ENCODE data around the gene MEA1.

Gene MEA1

GRCh38 chr6:43059168-43060033 lies 45.7 kb upstream of the MEA1 start, which contains the start of the genes KLC4 and MRPL2:
TSS of gene KLC4 (plus strand) at chr6:43059631. CDS start at chr6:43061336, 1,705 bp downstream.
TSS of gene MRPL2 (minus strand) at chr6:43059434. CDS start at chr6:43059381, 53 bp downstream.
- Mint-ChIP-seq H3K4me3 (peak within 1 kb of the TSS; percentile 95), H3K9me3 (no peaks in the 10 kb centered on the region), H3K27ac (peak within 1 kb of the TSS; percentile 99), H3K27me3 (ENCODE audit: low read depth, poor library complexity) (no peaks in the 10 kb centered on the region), H3K36me3 (ENCODE audit: low read depth) (peaks cover 36% of the 10 kb centered on the region), H3K4me1 (peaks cover 35% of the 10 kb centered on the region)
- peak; percentile 96 for DNase-seq
- no peak for TF ChIP-seq CTCF (IDR thresholded peaks at IDR 0.05)

GRCh38 chr6:43058531-43058930 lies 44.8 kb upstream of the MEA1 start:
- Mint-ChIP-seq H3K36me3 (ENCODE audit: low read depth) (peaks cover 36% of the 10 kb centered on the region), H3K27ac (peak overlapping the region; percentile 99), H3K27me3 (ENCODE audit: low read depth, poor library complexity) (no peaks in the 10 kb centered on the region), H3K9me3 (no peaks in the 10 kb centered on the region), H3K4me3 (peak overlapping the region; percentile 95), H3K4me1 (peaks cover 42% of the 10 kb centered on the region)
- no peak for DNase-seq
- TF ChIP-seq CTCF (IDR thresholded peaks at IDR 0.05), result no peak

GRCh38 chr6:43055966-43056365 lies 42.2 kb upstream of the MEA1 start:
- no peak for DNase-seq
- TF ChIP-seq CTCF (IDR thresholded peaks at IDR 0.05), result no peak
- no peaks in the 10 kb centered on the region for H3K9me3 Mint-ChIP-seq
- H3K27ac Mint-ChIP-seq, result peak overlapping the region; percentile 58
- no peaks in the 10 kb centered on the region for H3K27me3 Mint-ChIP-seq (ENCODE audit: low read depth, poor library complexity)
- H3K36me3 Mint-ChIP-seq (ENCODE audit: low read depth), result peaks cover 37% of the 10 kb centered on the region
- peaks cover 56% of the 10 kb centered on the region for H3K4me1 Mint-ChIP-seq
- no peak overlapping the region for H3K4me3 Mint-ChIP-seq

GRCh38 chr6:43054206-43054943 lies 40.6 kb upstream of the MEA1 start:
- TF ChIP-seq CTCF (IDR thresholded peaks at IDR 0.05), result no peak
- Mint-ChIP-seq H3K27ac (peak overlapping the region; percentile 98), H3K9me3 (no peaks in the 10 kb centered on the region), H3K36me3 (ENCODE audit: low read depth) (peaks cover 53% of the 10 kb centered on the region), H3K27me3 (ENCODE audit: low read depth, poor library complexity) (no peaks in the 10 kb centered on the region), H3K4me1 (peaks cover 54% of the 10 kb centered on the region), H3K4me3 (peak overlapping the region; percentile 96)
- DNase-seq, result no peak

GRCh38 chr6:43053545-43054205 lies 39.9 kb upstream of the MEA1 start, which contains the start of gene CUL7:
TSS of gene CUL7 (minus strand) at chr6:43053851. CDS start at chr6:43052788, 1,063 bp downstream.
- Mint-ChIP-seq H3K9me3 (no peaks in the 10 kb centered on the region), H3K27ac (peak within 1 kb of the TSS; percentile 98), H3K4me3 (peak within 1 kb of the TSS; percentile 96), H3K4me1 (peaks cover 48% of the 10 kb centered on the region), H3K36me3 (ENCODE audit: low read depth) (peaks cover 57% of the 10 kb centered on the region), H3K27me3 (ENCODE audit: low read depth, poor library complexity) (no peaks in the 10 kb centered on the region)
- no peak for TF ChIP-seq CTCF (IDR thresholded peaks at IDR 0.05)
- peak; percentile 85 for DNase-seq
